Astrocyte of the spinal cord (primary cell): Measurements from ENCODE around the gene RAB11FIP4.
A peak's percentile ranks its signal among the peaks of the same experiment; 100 is the strongest.

Experiments used
- DNase-seq: peaks from one replicate; pipeline ENCODE4 v3.0.0; 2011; ENCODE audit warnings: low read depth, low spot score
- H3K4me3 ChIP-seq: 2 replicates; pipeline ENCODE4 v1.5.1; 2011; ENCODE audit warnings: low read depth, mild to moderate bottlenecking, low read length, moderate library complexity
- CTCF ChIP-seq: IDR thresholded peaks from 2 replicates; pipeline ENCODE4 v1.5.1; 2012; ENCODE audit warnings: low read depth, mild to moderate bottlenecking, low read length, inconsistent platforms
- in situ Hi-C: cut with HindIII; loops from 2 replicates; pipeline ENCODE4 v1.10.0; 2017; ENCODE audit warnings: low sequenced_read_pairs

Gene RAB11FIP4

GRCh38 chr17:31568539-31568938 is 177.1 kb downstream of the RAB11FIP4 start:
- in situ Hi-C loops: no loop called here
- no peak for DNase-seq
- no peak for TF ChIP-seq CTCF
- no peak overlapping the region for H3K4me3 ChIP-seq

- no peak for DNase-seq
- no peak overlapping the region for H3K4me3 ChIP-seq
- in situ Hi-C loops: no loop called here
- no peak for TF ChIP-seq CTCF
Observed at GRCh38 chr17:31570231-31570630, 178.8 kb downstream of the RAB11FIP4 start.

- no peak overlapping the region for H3K4me3 ChIP-seq
- DNase-seq: peak; percentile 98
- TF ChIP-seq CTCF: no peak
- in situ Hi-C loops: no loop called here
Observed at GRCh38 chr17:31570951-31571892, 179.7 kb downstream of the RAB11FIP4 start.

- DNase-seq: no peak
- in situ Hi-C loops: no loop called here
- H3K4me3 ChIP-seq: no peak overlapping the region
- no peak for TF ChIP-seq CTCF
Observed at GRCh38 chr17:31572341-31572740, 180.9 kb downstream of the RAB11FIP4 start.

- no peak for TF ChIP-seq CTCF
- H3K4me3 ChIP-seq: no peak overlapping the region
- in situ Hi-C loops: no loop called here
- no peak for DNase-seq
Observed at GRCh38 chr17:31573047-31573446, 181.6 kb downstream of the RAB11FIP4 start.

- TF ChIP-seq CTCF: no peak
- no peak overlapping the region for H3K4me3 ChIP-seq
- DNase-seq: no peak
- in situ Hi-C loops: no loop called here
Observed at GRCh38 chr17:31573861-31574260, 182.4 kb downstream of the RAB11FIP4 start.
